Measurements from ENCODE around the gene PIM3.

The PIM3 gene

DNA sequence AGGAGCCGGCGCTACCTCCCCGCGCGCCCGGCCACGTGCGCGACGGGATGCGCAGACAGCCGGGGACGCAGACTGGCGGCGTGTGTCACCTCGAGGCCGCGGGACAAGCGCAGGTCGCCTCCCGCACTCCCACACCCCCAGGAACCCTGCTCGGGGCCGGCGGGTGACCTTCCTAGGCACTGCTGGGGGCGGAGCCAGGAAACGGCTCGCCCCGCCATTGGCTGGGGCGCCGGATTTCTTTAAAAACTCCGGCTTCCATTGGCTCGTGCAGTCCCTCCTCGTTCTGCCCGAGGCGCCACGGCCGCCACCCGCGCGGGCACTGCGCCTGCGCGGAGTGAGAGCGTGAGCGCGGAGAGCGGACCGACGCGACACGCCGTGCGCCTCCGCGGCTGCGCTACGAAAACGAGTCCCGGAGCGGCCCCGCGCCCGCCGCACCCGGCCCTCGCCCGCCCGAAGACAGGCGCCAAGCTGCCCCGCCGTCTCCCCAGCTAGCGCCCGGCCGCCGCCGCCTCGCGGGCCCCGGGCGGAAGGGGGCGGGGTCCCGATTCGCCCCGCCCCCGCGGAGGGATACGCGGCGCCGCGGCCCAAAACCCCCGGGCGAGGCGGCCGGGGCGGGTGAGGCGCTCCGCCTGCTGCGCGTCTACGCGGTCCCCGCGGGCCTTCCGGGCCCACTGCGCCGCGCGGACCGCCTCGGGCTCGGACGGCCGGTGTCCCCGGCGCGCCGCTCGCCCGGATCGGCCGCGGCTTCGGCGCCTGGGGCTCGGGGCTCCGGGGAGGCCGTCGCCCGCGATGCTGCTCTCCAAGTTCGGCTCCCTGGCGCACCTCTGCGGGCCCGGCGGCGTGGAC is at the start of gene PIM3:
Gene PIM3 (plus strand): TSS at position 614 of the 846 bp plus-strand sequence. CDS start 176 bp downstream, at position 790.
- DNase-seq (ENCODE audit: low read depth in 2 of 2) = peak; percentile 81 to 82

- DNase-seq (ENCODE audit: low read depth in 2 of 2) = no peak
Measured at GRCh38 chr22:49911881-49912625, 48.5 kb upstream of the PIM3 start.

DNA sequence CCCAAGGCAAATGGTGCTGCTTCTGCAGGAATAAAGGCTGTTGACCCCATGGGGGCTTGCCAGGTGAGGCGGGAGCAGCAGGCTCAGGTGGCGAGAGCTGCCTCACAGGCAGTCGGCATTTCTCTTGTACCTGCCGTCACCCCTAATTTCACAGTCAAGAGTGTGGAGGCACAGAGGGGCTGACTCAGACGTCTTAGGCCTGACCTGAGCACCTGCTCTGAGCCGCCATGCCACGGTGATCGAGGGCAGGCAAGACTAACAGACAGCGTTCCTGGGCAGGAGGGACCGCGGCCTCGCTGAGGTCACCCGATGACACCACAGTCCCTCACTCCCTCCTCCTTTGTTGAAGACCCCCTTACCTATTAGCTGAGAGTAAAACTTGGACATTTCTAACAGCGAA is 47.5 kb upstream of the PIM3 start:
- no peak for DNase-seq (ENCODE audit: low read depth in 2 of 2)

- no peak for DNase-seq (ENCODE audit: low read depth in 2 of 2)
Measured at GRCh38 chr22:49913446-49913845, 47.1 kb upstream of the PIM3 start.

DNA sequence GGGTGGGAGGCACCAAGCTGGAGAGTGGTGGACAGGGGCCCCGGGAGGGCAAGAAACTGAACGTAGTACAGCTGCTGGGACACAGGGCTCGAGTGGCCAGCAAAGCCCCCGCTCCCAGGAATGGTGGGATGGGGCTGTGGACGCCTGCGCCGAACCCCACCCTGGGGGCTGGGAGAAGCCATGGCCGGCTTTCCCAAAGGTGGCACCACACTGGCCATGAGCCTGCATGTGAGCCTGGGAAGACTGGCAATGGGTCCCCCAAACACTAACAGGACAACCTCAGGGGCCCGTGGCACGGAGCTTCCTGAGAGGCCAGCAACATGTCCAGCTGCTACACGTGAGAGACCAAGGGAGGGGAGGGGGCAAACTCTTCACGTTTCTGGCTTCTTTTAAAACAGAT is 46.3 kb upstream of the PIM3 start:
- DNase-seq (ENCODE audit: low read depth in 2 of 2) = no peak

DNA sequence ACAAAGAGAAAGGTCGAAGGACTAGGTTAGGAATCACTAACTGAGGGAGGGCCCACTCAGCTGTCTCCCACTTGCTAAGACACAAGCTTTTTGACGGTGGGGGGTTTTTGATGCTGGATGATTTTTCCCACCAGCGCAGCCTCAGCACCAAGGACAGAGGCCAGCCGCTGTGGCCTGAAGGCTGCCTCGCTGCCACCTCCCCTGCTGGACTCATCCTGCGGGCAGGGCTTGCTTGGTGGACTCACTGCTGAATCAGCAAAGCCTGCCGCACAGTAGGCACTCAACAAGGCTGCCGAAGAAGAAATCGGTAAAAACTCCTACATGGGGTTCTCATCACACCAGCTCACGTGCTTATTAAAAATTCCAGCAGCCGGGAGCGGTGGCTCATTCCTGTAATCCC is 45.0 kb upstream of the PIM3 start:
- DNase-seq (ENCODE audit: low read depth in 2 of 2) = no peak

GRCh38 chr22:49916831-49917230 is 43.7 kb upstream of the PIM3 start:
- DNase-seq (ENCODE audit: low read depth in 2 of 2) = no peak

DNA sequence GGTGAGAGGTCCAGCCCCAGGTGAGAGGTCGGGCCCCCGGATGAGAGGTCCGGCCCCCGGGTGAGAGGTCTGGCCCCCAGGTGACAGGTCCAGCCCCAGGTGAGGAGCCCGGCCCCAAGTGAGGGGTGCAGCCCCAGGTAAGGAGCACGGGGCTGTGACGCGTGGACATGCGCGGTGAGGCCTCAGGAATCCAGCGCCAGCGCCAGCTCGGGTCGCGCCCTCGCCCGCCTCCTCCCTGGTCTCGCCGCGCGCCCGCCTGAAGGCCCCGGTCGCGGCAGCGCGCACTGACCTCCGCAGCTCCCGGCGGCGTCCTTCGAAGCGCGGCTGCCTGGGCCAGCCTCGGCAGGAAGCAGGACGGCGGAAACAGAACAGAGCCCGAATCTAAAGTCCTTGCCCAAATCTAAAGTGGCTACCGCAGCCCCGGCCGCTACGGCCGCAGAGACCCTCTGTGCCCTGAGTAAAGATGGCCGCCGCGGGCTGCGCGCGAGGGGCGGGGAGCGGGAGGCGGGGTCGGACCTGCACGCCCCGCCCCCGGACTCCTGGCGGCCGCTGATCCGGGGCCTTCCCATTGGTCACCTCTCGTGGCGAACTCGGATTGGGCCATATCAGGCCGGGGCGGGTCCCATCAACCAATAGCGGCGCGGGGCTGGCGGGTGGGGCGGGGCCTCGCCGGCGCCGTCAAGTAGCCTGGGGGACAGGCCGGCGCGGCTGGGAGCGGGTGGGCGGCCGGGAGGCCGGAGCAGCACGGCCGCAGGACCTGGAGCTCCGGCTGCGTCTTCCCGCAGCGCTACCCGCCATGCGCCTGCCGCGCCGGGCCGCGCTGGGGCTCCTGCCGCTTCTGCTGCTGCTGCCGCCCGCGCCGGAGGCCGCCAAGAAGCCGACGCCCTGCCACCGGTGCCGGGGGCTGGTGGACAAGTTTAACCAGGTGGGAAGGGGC is 42.3 kb upstream of the PIM3 start, which contains the start of the genes ALG12 and CRELD2:
Gene ALG12 (minus strand): TSS at position 465 of the 937 bp plus-strand sequence. CDS start 4,673 bp downstream, outside the sequence.
Gene CRELD2 (plus strand): TSS at position 661 of the 937 bp plus-strand sequence. CDS start 136 bp downstream, at position 797.
- DNase-seq (ENCODE audit: low read depth in 2 of 2) = peak; percentile 94

- DNase-seq (ENCODE audit: low read depth in 2 of 2) = no peak
Measured at GRCh38 chr22:49918911-49919881, 41.4 kb upstream of the PIM3 start.

DNA sequence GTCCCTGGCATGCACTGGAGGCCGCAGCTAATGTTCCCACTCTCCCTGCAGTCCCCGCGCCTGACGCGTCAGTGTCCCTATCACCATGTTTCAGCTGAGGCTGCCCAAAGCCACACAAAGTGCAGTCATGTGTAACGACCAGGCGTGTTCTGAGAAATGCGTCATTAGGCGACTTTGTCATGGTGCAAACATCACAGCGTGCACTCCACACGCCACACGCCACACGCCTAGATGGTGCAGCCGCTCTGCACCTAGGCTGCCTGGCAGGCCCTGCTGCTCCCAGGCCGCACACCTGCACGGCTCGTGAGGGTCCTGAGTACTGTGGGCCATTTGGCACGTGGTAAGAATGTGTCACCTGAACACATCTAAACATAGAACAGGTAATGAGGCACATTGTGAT is 39.7 kb upstream of the PIM3 start:
- no peak for DNase-seq (ENCODE audit: low read depth in 2 of 2)

- no peak for DNase-seq (ENCODE audit: low read depth in 2 of 2)
Measured at GRCh38 chr22:49921508-49922278, 38.9 kb upstream of the PIM3 start.

DNA sequence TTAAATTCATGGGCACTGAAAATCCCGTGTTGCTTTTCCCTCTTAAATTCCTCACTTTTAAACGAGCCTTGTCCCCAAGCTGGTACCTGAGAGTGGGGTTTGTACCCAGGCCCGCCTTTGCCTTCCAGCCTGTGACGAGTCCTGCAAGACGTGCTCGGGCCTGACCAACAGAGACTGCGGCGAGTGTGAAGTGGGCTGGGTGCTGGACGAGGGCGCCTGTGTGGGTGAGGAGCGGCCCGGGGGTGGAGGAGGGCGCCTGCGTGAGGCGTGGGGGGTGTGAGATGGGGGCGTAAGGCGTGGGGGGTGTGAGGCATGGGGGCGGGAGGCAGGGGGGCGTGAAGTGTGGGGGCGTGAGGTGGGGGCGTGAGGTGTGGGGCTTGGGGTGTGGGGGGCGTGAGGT is 38.1 kb upstream of the PIM3 start:
- DNase-seq (ENCODE audit: low read depth in 2 of 2) = no peak

- DNase-seq (ENCODE audit: low read depth in 2 of 2) = no peak
Measured at GRCh38 chr22:49922926-49923325, 37.6 kb upstream of the PIM3 start.

- DNase-seq (ENCODE audit: low read depth in 2 of 2) = no peak
Measured at GRCh38 chr22:49923445-49923844, 37.1 kb upstream of the PIM3 start.

DNA sequence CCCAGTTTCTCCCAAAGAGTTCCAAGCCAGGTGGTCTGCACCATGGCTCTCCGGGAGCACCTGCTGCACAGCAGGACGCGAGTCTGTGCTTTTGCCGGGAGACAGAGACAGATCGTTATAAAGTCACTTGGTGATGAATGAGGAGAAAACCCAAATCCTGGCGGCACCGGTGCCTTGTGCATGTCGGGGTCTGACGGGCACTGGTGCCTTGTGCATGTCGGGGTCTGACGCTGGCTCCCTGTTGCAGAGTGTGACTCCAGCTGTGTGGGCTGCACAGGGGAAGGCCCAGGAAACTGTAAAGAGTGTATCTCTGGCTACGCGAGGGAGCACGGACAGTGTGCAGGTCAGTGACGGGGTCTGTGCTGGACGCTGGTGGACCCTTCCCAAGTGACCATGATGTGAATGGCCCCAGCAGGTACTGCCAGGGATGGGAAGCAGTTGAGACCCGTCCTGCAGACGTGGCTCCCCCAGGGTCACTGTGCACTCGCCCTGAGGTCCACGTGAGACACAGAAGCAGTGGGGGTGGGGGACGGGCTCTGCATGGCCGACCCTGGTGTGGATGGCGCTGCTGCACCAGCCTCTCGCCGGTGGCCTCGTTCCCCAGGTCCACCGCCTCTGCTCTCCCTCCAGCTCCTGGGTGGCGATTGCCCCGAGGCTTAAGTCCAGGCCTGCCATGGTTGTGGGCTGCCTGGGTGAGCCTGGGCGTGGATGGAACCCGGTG is 36.3 kb upstream of the PIM3 start:
- no peak for DNase-seq (ENCODE audit: low read depth in 2 of 2)

DNA sequence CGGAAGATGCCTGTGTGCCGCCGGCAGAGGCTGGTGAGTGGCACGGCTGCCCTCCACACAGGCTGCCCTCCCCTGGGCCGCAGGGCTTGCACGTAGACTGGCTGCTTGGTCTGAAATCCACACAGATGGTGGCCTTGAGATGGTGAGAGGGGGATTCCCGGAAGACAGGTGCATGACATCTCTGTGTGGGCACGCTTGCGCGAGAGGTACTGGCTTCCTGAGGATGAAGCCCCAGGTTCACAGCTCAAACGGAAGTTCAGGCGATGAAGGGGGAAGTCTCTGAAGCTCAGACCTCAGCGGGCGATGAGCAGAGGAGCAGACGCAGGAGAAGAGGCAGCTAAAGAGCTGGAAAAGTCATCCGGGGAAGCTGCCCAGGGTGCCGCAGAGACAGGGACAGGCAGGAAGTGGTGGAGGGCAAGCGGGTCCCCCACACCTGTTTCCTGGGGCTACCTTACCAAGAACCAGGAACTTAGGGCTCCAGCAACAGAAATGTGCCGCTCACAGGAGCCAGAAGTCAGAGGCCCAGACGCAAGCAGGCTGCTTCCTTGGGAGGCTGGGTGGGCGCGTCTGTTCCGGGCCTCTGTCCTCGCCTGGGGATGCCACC is 34.9 kb upstream of the PIM3 start:
- peak; percentile 39 to 54 for DNase-seq (ENCODE audit: low read depth in 2 of 2)

- no peak for DNase-seq (ENCODE audit: low read depth in 2 of 2)
Measured at GRCh38 chr22:49926916-49927315, 33.7 kb upstream of the PIM3 start.

GRCh38 chr22:49927483-49928184 is 32.9 kb upstream of the PIM3 start:
- no peak for DNase-seq (ENCODE audit: low read depth in 2 of 2)
